Stimulated activated CD8-positive, alpha-beta memory T cell treated with anti-CD3 and anti-CD28 coated beads, Interleukin-12 subunit alpha, Interleukin-12 subunit beta, amount 100 ng/mL, for 24 hours (primary cell): Measurements from ENCODE around the gene RPS6KL1.

Experiments used
- DNase-seq: peaks from one replicate; pipeline ENCODE4 v3.0.0-alpha.2; 2020; ENCODE audit errors: extremely low read depth

RPS6KL1 gene

GRCh38 chr14:74912801-74913200 is 10.3 kb downstream of the RPS6KL1 start:
- DNase-seq, result no peak

GRCh38 chr14:74912111-74912510 is 10.9 kb downstream of the RPS6KL1 start:
- no peak for DNase-seq

DNA sequence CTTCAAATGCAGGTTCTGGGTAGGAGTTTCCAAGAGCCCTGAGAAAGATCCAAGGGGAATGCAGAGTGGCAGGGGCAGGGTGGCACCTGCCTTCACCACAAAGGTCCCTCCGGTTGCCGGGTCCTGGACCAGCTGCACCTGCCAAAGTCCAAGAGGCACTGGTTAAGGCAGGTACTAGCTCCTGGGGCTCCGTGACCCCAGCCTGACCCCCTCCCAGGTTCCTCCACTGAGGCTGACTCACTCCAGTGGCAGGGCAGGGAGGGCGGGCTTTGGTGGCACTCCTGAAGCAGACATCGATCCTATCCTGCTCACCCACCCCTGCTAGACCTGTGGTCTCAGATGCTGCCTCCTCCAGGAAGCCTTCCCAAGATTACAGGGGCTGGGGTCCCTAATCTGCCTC is 11.4 kb downstream of the RPS6KL1 start:
- no peak for DNase-seq

DNA sequence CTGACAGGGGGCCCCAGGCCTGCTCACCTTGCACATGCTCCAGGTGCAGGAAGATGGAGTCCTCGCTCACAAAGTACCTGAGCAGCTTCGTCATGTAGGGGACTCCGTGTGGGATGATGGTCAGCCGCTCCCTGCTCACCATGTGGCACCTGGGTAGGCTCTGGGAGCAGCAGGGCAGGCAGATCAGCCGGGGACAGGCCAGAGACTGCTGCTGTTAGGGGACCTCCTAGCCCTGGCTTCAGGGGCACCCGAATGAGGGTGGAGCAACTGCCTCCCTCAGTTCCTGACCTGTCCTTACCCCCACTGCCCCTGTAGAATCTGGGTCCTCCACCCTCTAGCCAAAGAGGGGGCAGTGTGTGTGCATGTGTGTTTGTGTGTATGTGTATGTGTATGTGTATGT is 11.8 kb downstream of the RPS6KL1 start:
- no peak for DNase-seq

GRCh38 chr14:74910556-74910955 is 12.5 kb downstream of the RPS6KL1 start:
- DNase-seq, result no peak

GRCh38 chr14:74909911-74910310 is 13.1 kb downstream of the RPS6KL1 start:
- DNase-seq, result no peak

- DNase-seq, result no peak
Observed at GRCh38 chr14:74909501-74909900, 13.6 kb downstream of the RPS6KL1 start.

DNA sequence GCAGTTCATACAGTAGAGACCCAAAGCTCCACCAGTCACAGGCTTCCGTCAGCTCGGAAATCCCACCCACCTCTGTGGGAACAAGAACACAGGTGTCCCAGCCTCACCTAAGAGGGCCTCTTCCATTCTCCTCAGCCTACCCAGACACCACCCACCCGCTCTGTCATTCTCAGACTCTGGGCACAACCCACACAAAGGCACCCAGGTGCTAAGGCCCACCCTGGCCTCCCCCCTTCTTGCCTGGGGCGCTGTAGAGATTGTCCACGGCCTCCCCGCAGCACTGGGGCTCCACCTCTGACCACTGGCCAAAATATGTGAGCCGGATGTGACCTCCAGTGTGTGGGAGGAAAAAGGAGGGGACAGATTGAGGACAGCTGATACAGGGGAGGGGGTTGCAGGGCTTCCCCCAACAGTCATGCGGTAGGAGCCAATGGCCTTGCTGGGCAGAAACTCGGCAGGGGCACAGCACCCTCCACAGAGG is 14.2 kb downstream of the RPS6KL1 start:
- DNase-seq, result no peak

- no peak for DNase-seq
Observed at GRCh38 chr14:74907744-74908143, 15.3 kb downstream of the RPS6KL1 start.

DNA sequence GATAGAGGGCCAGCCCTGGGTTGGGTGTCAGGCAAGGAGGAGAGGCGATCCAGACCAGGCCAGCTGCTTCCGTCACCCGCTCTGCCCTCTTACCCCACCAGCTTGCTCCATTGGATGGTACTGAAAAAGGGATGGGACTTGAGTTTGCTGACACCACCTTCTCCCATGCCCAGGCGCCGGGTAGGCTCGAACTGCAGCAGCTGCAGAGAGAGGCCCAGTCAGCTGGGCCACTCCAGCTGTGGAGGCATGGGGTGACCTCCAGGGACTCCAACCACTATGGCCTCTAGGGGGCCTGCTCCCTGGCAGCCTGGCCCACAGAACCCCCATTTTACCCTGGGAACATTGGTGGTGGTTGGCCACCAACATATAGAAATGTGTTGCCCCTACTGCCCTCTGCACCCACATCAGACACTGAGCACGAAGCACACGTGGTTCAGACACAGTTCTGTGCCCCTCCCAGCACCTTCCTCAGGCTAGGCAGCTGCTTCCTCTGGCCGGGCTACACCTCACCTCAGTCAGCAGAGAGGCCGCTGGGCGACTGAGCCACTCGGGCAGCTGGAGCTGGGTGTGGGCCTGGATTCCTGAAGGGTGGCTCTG is 16.0 kb downstream of the RPS6KL1 start:
- DNase-seq, result no peak

- DNase-seq, result peak; percentile 30
Observed at GRCh38 chr14:74905595-74906142, 17.4 kb downstream of the RPS6KL1 start.

DNA sequence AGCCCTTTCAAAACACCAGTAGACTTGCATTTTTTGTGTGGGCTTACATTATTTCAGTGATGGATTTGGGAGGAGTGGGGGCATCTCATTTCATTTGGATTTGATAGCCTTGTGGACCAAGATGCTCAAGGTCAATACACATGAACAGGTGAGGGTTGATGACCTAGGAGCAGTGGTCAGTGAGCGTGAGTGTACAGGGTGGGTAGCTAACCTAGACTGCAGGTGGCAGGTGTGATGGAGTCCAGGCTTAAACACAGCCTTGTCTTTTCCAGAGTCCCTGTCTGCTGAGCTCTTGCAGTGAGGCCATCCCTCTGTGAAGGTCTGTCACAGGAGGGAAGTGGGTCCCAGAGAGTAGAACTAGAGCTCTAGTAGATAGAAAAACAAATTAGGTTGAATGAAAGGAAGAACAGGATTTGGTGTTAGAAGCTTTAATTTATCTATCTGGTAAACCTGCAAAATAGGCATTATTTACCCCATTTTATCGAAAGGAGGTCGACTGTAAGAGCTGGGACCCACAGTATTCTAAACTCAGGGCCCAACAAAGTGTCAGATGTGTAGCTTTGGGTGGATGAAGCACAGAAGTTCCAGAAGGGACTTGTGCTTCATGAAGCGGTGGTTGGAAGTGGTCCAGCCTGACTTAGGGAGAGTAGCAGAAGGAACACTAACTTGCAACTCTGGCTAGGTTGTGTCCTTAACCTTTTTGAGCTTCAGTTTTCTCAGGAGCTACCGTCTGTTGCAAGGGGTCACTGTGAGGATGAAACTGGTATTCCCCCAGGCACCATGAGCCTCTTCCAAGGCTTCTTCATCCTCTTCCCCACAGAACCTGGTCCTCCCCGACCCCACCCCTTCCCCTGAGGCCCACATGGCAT is 18.2 kb downstream of the RPS6KL1 start:
- no peak for DNase-seq

DNA sequence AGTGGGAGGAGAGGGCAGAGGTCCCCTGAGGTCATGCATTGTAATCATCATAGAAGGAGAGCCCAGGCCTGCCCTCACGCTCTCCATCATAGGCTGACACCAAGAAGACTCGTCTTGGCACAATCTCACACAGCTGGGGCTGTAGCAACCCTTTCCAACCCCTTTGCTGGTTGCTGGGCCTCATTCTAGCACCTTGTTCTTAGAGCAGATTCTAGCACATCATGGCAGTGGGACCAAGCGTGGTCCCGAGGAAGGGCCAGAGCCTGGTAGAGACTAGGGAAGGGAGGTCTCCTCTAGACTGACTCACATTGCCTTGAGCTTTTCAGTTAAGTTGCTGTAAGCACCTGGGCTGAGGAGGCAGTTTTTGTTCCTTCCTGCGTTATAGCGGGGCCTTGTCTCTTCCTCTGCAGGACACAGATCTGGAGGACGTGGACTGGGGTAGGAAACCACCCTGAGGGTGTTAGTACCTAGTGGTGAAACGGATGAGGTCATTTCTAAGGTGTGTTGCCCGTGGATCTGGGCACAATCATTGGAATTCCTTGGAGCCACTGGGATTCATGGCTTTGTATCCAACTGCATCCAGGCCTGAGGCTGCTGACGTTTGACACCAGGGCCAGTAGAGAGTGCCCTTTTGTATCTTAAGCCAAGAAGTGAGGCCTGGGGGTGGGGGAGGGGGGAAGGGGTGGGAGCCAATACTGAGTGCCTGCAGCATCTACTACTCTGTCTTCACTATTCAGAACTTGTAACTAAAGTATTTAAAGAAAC is 19.9 kb downstream of the RPS6KL1 start:
- no peak for DNase-seq

- DNase-seq, result no peak
Observed at GRCh38 chr14:74898694-74899093, 24.4 kb downstream of the RPS6KL1 start.

DNA sequence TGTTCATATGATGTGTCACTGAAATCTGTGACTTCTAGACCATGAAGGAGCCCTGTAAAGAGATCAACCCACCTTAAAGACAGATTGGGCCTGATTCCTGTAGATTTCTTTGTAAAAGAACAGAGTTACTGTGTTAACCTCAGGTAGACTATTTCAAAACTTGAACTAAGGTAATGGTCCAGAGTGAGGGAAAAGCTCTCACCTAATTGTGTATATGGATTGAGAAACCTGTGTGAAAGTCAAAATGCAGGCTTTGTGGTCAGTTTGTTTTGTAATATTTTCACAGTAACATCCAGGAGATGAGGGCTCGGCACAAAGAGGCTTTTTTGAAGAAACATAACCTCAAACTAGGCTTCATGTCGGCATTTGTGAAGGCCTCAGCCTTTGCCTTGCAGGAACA is 25.0 kb downstream of the RPS6KL1 start:
- DNase-seq, result no peak

DNA sequence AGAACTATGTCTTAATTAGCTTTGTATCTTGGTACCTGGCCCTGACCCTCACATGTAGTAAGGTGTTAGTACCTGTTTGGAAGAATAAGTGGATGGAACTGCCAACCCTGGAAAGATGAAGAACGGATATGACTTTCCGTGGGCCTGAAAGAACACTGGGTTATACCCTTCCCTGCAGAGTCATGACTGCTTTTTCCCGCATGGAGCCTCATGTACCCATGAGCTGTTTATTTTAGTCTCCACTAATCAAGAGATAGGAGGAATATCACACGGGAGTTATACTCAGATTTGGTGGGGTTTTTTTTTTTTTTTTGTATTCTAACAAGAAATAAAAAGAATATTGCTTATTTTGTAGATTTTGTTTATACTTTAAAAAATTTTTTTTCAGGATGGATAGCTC is 25.4 kb downstream of the RPS6KL1 start:
- no peak for DNase-seq

GRCh38 chr14:74896400-74896799 is 26.7 kb downstream of the RPS6KL1 start:
- no peak for DNase-seq

DNA sequence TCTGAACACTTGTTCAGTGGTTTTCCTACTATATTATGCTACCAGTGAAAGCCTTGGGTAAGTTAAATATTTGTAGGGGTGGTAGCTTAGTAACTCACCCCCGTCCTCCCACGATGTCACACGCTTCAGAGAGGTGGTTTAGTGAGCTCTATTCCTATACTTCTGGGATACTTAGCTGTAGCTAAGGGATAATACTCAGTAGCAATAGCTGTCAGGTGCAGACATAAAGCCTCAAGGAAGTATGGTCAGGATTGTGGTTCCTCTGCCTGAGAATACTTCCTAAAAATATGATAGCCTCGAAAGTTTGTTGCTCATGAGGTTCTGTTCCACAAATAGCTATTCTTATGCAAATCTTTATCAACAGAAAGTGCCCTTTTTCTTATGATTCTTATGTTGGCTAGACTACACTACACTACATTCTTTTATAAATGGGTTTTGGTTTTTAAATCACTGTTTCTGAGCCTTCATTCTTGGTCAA is 29.4 kb downstream of the RPS6KL1 start:
- DNase-seq, result no peak

- no peak for DNase-seq
Observed at GRCh38 chr14:74892745-74893144, 30.3 kb downstream of the RPS6KL1 start.

DNA sequence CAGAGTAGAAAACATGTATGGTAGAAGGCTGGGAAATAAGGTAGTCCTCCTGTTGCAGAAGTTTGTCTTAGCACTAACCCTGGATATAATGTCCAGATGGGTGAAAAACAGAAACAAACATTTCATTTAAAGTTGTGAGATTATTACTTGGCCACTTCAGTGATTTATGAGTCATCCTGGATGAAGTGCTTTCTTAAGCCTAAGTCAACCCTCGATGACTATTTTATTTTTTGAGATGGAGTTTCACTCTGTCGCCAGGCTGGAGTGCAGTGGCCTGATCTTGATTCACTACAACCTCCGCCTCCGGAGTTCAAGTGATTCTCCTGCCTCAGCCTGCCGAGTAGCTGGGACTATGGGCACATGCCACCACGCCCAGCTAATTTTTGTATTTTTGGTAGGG is 31.2 kb downstream of the RPS6KL1 start:
- no peak for DNase-seq

- DNase-seq, result no peak
Observed at GRCh38 chr14:74890262-74890661, 32.8 kb downstream of the RPS6KL1 start.
